Ectodermal cell (in vitro differentiated cells): ENCODE data around the gene EML6.

Source experiments
- H3K27ac ChIP-seq: 2 replicates; pipeline ENCODE4 v1.7.0; 2013; ENCODE audit warnings: mild to moderate bottlenecking, low read depth, low read length; ENCODE audit not compliant: insufficient read depth, poor library complexity, severe bottlenecking
- H3K27me3 ChIP-seq: 2 replicates; pipeline ENCODE4 v1.7.0; 2013; ENCODE audit warnings: mild to moderate bottlenecking, low read length; ENCODE audit not compliant: insufficient read depth, control insufficient read depth, poor library complexity, severe bottlenecking
- H3K36me3 ChIP-seq: one replicate; pipeline ENCODE4 v1.7.0; 2013; ENCODE audit warnings: low read length; ENCODE audit not compliant: control insufficient read depth, insufficient read depth
- H3K4me1 ChIP-seq: one replicate; pipeline ENCODE4 v1.7.0; 2013; ENCODE audit warnings: low read length; ENCODE audit not compliant: control insufficient read depth, insufficient read depth
- H3K4me3 ChIP-seq: 2 replicates; pipeline ENCODE4 v1.7.0; 2013; ENCODE audit warnings: low read depth, low read length, control low read depth; ENCODE audit not compliant: insufficient read depth
- H3K9me3 ChIP-seq: 2 replicates; pipeline ENCODE4 v1.7.0; 2013; ENCODE audit warnings: mild to moderate bottlenecking, low read length, moderate library complexity; ENCODE audit not compliant: control insufficient read depth
- WGBS, 2 experiments: methylation state at CpG; one replicate each; pipeline ENCODE4 v1.1.7; 2013; ENCODE audit warnings: missing lambda C conversion rate in 2 of 2; 5-methylcytosine and 5-hydroxymethylcytosine counted together

EML6 gene

GRCh38 chr2:54787755-54788366 is 64.4 kb downstream of the EML6 start:
- H3K27me3 ChIP-seq, result no peaks in the 10 kb centered on the region
- H3K9me3 ChIP-seq, result no peaks in the 10 kb centered on the region
- WGBS, 2 experiments, result 95 to 96% methylated on average over 17 of the region's 17 CpGs
- no peaks in the 10 kb centered on the region for H3K4me1 ChIP-seq
- no peak overlapping the region for H3K4me3 ChIP-seq
- no peaks in the 10 kb centered on the region for H3K36me3 ChIP-seq
- no peak overlapping the region for H3K27ac ChIP-seq

- Histone ChIP-seq H3K27ac (no peak overlapping the region), H3K4me3 (no peak overlapping the region), H3K36me3 (no peaks in the 10 kb centered on the region), H3K9me3 (no peaks in the 10 kb centered on the region), H3K27me3 (no peaks in the 10 kb centered on the region), H3K4me1 (no peaks in the 10 kb centered on the region)
- WGBS, 2 experiments, result 92 to 96% methylated on average over 1 to 2 of the region's 2 CpGs
Observed at GRCh38 chr2:54789878-54790277, 66.4 kb downstream of the EML6 start.

- Histone ChIP-seq H3K4me3 (no peak overlapping the region), H3K27ac (no peak overlapping the region), H3K9me3 (no peaks in the 10 kb centered on the region), H3K36me3 (no peaks in the 10 kb centered on the region), H3K4me1 (no peaks in the 10 kb centered on the region), H3K27me3 (no peaks in the 10 kb centered on the region)
- WGBS, 2 experiments, result 95 to 96% methylated on average over 3 of the region's 3 CpGs
Observed at GRCh38 chr2:54791831-54792230, 68.4 kb downstream of the EML6 start.

GRCh38 chr2:54797307-54797706 is 73.8 kb downstream of the EML6 start:
- no peaks in the 10 kb centered on the region for H3K4me1 ChIP-seq
- no peaks in the 10 kb centered on the region for H3K36me3 ChIP-seq
- H3K27me3 ChIP-seq, result no peaks in the 10 kb centered on the region
- H3K9me3 ChIP-seq, result no peaks in the 10 kb centered on the region
- WGBS, 2 experiments, result 93% methylated on average over 4 of the region's 4 CpGs
- H3K4me3 ChIP-seq, result no peak overlapping the region
- no peak overlapping the region for H3K27ac ChIP-seq

GRCh38 chr2:54801352-54801751 is 77.9 kb downstream of the EML6 start:
- Histone ChIP-seq H3K27ac (no peak overlapping the region), H3K9me3 (no peaks in the 10 kb centered on the region), H3K4me1 (no peaks in the 10 kb centered on the region), H3K4me3 (no peak overlapping the region), H3K27me3 (no peaks in the 10 kb centered on the region), H3K36me3 (no peaks in the 10 kb centered on the region)
- 93 to 97% methylated on average over 6 of the region's 6 CpGs for WGBS, 2 experiments

- WGBS, 2 experiments, result 90 to 91% methylated on average over 3 of the region's 3 CpGs
Observed at GRCh38 chr2:54803783-54804751, 80.6 kb downstream of the EML6 start.

GRCh38 chr2:54805255-54805654 is 81.8 kb downstream of the EML6 start:
- H3K27ac ChIP-seq, result no peak overlapping the region
- WGBS, 2 experiments, result 100% methylated on average over 1 of the region's 1 CpG; no CpG with 5 or more reads in 1 of the 2 experiments
- no peak overlapping the region for H3K4me3 ChIP-seq
- no peaks in the 10 kb centered on the region for H3K27me3 ChIP-seq
- H3K4me1 ChIP-seq, result no peaks in the 10 kb centered on the region
- no peaks in the 10 kb centered on the region for H3K36me3 ChIP-seq
- H3K9me3 ChIP-seq, result no peaks in the 10 kb centered on the region

More at GRCh38 chr2:54803783-54804751, 80.6 kb downstream of the EML6 start:
- Histone ChIP-seq H3K27me3 (no peaks in the 10 kb centered on the region), H3K27ac (no peak overlapping the region), H3K4me3 (no peak overlapping the region), H3K36me3 (no peaks in the 10 kb centered on the region), H3K4me1 (no peaks in the 10 kb centered on the region), H3K9me3 (no peaks in the 10 kb centered on the region)

GRCh38 chr2:54806975-54807374 is 83.5 kb downstream of the EML6 start:
- no peaks in the 10 kb centered on the region for H3K9me3 ChIP-seq
- H3K36me3 ChIP-seq, result no peaks in the 10 kb centered on the region
- 100% methylated on average over 1 of the region's 2 CpGs; no CpG with 5 or more reads in 1 of the 2 experiments for WGBS, 2 experiments
- H3K27me3 ChIP-seq, result no peaks in the 10 kb centered on the region
- no peak overlapping the region for H3K27ac ChIP-seq
- no peaks in the 10 kb centered on the region for H3K4me1 ChIP-seq
- H3K4me3 ChIP-seq, result no peak overlapping the region

DNA sequence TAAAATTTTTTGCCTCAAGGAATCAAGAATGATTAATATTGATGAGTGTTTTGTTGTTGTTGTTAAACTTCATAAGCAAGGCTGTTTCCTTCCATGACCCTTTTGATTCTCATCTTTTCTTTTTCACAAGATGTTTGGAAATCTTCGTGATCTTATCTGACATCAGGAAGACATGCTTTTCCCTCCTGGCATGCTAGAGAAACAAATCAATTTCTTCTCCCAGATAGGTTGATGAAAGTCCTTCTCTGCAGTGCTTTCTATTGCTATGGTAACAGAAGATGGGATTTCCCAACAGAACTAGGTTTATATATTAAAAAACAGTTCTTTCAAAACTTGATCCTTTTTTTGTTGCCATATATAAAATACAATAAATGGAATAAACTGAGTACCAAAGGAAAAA is 85.2 kb downstream of the EML6 start:
- no peaks in the 10 kb centered on the region for H3K4me1 ChIP-seq
- H3K27me3 ChIP-seq, result no peaks in the 10 kb centered on the region
- no peaks in the 10 kb centered on the region for H3K36me3 ChIP-seq
- H3K27ac ChIP-seq, result no peak overlapping the region
- H3K9me3 ChIP-seq, result no peaks in the 10 kb centered on the region
- 96 to 100% methylated on average over 1 of the region's 1 CpG for WGBS, 2 experiments
- H3K4me3 ChIP-seq, result no peak overlapping the region

DNA sequence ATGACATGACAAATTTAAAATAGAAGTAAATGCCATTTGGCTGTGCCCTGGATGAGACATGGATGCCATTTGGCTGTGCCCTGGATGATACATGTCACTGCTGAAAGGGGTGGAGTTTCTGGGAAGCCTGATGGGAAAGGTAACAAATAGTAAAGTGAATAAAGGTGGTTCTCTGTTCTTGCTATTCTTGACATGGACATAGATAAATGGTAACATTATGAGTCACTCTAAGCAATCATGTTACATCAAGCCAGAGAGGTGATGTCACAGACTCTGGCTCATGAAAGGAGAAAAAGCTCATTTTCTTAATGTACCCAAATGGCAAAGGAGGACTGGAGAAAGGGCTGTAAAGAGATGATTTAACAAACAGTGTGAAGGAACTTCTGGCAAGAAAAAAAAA is 86.4 kb downstream of the EML6 start:
- Histone ChIP-seq H3K4me1 (no peaks in the 10 kb centered on the region), H3K27ac (no peak overlapping the region), H3K9me3 (no peaks in the 10 kb centered on the region), H3K36me3 (no peaks in the 10 kb centered on the region), H3K27me3 (no peaks in the 10 kb centered on the region), H3K4me3 (no peak overlapping the region)
